ENCODE results near the gene POLR3E.

DNA sequence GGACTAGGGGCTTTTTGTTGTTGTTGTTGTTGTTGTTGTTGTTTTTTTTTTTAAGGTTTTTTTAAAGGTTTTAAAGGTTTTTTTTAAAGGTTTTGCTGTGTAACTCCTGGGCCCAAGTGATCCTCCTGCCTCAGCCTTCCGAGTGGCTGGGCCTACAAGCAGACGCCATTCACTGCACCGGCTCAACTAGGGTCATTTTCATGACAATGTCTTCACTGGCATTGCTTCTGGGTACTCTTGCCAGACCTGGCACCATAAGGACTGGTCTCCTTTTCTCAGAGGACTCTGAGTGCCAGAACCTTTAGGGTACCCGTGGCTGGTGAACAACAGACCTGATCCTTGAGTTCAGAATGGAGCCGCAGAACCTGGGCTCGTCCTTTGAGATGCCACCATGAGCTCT lies 20.4 kb downstream of the POLR3E start:
- TF ChIP-seq, protein P1, sequence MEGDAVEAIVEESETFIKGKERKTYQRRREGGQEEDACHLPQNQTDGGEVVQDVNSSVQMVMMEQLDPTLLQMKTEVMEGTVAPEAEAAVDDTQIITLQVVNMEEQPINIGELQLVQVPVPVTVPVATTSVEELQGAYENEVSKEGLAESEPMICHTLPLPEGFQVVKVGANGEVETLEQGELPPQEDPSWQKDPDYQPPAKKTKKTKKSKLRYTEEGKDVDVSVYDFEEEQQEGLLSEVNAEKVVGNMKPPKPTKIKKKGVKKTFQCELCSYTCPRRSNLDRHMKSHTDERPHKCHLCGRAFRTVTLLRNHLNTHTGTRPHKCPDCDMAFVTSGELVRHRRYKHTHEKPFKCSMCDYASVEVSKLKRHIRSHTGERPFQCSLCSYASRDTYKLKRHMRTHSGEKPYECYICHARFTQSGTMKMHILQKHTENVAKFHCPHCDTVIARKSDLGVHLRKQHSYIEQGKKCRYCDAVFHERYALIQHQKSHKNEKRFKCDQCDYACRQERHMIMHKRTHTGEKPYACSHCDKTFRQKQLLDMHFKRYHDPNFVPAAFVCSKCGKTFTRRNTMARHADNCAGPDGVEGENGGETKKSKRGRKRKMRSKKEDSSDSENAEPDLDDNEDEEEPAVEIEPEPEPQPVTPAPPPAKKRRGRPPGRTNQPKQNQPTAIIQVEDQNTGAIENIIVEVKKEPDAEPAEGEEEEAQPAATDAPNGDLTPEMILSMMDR (IDR thresholded peaks at IDR 0.05): no peak
- no peak for TF ChIP-seq EZH2phosphoT487 (IDR thresholded peaks at IDR 0.05)
- no peak for TF ChIP-seq EZH2 (IDR thresholded peaks at IDR 0.05)

Data from neural progenitor cell (in vitro differentiated cells).